GM12891 (cell line): ENCODE results near the gene MLC1.

ENCODE experiments used
- POLR2A ChIP-seq: IDR thresholded peaks from 2 replicates; pipeline ENCODE4 v1.6.1; 2011; ENCODE audit warnings: low read depth, low read length, control low read depth
- POLR2AphosphoS5 ChIP-seq: IDR thresholded peaks from 2 replicates; pipeline ENCODE4 v1.6.1; 2011; ENCODE audit warnings: low read depth, low read length, control low read depth
- POU2F2 ChIP-seq: IDR thresholded peaks from 2 replicates; pipeline ENCODE4 v1.6.1; 2011; ENCODE audit warnings: low read depth, mild to moderate bottlenecking, control low read depth, low read length, moderate library complexity
- TAF1 ChIP-seq: IDR thresholded peaks from 2 replicates; pipeline ENCODE4 v1.6.1; 2011; ENCODE audit warnings: low read depth, low read length, control low read depth

- TF ChIP-seq POLR2A = no peak
- no peak for TF ChIP-seq POU2F2
- TF ChIP-seq POLR2AphosphoS5 = no peak
- no peak for TF ChIP-seq TAF1
Observed at GRCh38 chr22:50078761-50079160, 6.5 kb downstream of the MLC1 start.
